GM18520 (cell line): ENCODE data around the gene RBFOX2.

Experiments
- ATAC-seq: cut with Tn5 transposase; IDR thresholded peaks from one replicate; pipeline ENCODE4 v1.9.1; 2021; ENCODE audit not compliant: unreplicated experiment

The RBFOX2 gene

GRCh38 chr22:35978201-35978600 is 50.4 kb downstream of the RBFOX2 start:
- no peak for ATAC-seq

- ATAC-seq = no peak
These were observed 51.5 kb downstream of the RBFOX2 start for GRCh38 chr22:35977136-35977535.

- ATAC-seq = no peak
These were observed 55.2 kb downstream of the RBFOX2 start for GRCh38 chr22:35973388-35973787.

- ATAC-seq = no peak
These were observed 56.1 kb downstream of the RBFOX2 start for GRCh38 chr22:35972559-35972958.

- ATAC-seq = no peak
These were observed 57.0 kb downstream of the RBFOX2 start for GRCh38 chr22:35971456-35972119.

GRCh38 chr22:35970616-35971455 is 57.8 kb downstream of the RBFOX2 start:
- ATAC-seq = no peak

GRCh38 chr22:35967046-35967397 is 61.6 kb downstream of the RBFOX2 start:
- no peak for ATAC-seq

GRCh38 chr22:35966314-35967045 is 62.1 kb downstream of the RBFOX2 start:
- ATAC-seq = no peak

GRCh38 chr22:35963237-35963810 is 65.3 kb downstream of the RBFOX2 start:
- no peak for ATAC-seq

- no peak for ATAC-seq
These were observed 66.9 kb downstream of the RBFOX2 start for GRCh38 chr22:35961480-35962295.

- no peak for ATAC-seq
These were observed 67.8 kb downstream of the RBFOX2 start for GRCh38 chr22:35960854-35961253.

GRCh38 chr22:35959121-35959800 is 69.4 kb downstream of the RBFOX2 start:
- no peak for ATAC-seq

- ATAC-seq = no peak
These were observed 70.3 kb downstream of the RBFOX2 start for GRCh38 chr22:35958334-35958733.

- ATAC-seq = no peak
These were observed 71.0 kb downstream of the RBFOX2 start for GRCh38 chr22:35957589-35957988.

GRCh38 chr22:35956850-35957249 is 71.8 kb downstream of the RBFOX2 start:
- ATAC-seq = no peak

- ATAC-seq = no peak
These were observed 73.1 kb downstream of the RBFOX2 start for GRCh38 chr22:35955546-35955945.

- ATAC-seq = no peak
These were observed 76.0 kb downstream of the RBFOX2 start for GRCh38 chr22:35952576-35952975.

GRCh38 chr22:35950262-35950661 is 78.4 kb downstream of the RBFOX2 start:
- ATAC-seq = no peak

- ATAC-seq = no peak
These were observed 79.4 kb downstream of the RBFOX2 start for GRCh38 chr22:35949243-35949642.

GRCh38 chr22:35947794-35948425 is 80.7 kb downstream of the RBFOX2 start:
- ATAC-seq = no peak
